NCI-H1092 treated with DMSO at 0.1 percent for 48 hours (cell line): ENCODE measurements around the gene ZNF653.
A peak's percentile ranks its signal among the peaks of the same experiment; 100 is the strongest.
"Not testable (repeated sequence)": the region's sequence is repeated elsewhere in the genome, so short reads cannot be mapped to it uniquely, and the experiment has no call there.

Source experiments
- DNase-seq: peaks from one replicate; lab custom pipeline; 2025; lab: John Stamatoyannopoulos, UW

The ZNF653 gene

DNA sequence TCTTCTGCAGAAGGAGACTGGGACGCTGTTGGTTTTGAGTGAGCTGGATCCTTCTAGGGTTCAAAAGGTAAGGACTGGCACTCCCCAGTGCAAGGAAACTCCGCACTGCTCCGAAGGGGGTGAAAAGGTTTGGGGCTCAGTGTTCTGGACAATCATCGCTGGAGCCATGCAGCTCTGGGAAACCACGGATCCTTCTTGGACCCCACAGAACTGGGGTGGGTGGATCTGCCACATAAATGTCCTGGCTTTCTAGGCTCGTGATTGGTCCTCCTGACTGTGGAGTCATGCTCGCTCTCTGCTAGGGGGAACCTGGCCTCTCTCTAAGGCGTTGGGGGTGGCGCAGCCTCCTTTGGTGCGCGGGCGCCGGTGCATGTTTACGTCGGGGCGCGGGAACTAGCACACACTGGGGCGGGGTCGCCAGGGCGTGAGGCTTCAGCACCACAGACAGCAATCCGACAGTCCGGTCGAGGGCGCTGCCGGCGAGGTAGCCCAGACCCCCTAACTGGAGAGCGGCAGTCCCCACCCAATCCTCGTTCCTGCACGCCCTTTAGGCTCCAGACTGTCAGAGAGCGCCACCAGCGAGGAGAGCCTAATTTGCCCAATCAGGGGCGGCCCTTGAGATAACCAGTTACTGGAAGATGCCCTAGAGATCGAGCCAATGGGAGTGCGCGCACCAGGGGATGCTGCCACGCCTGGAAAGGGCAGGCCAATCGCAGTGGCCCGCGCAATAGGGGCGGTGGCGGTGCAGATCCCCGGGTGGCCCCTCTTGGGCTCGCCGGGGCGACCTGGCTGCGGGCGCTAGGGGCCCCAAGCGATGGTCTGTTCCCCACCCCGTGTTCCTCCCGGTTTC, 23.9 kb downstream of the ZNF653 start:
- peak; percentile 96 for DNase-seq

- peak; percentile 71 for DNase-seq
These were observed 24.7 kb downstream of the ZNF653 start, which contains the start of gene ELAVL3 for GRCh38 chr19:11480715-11481533. TSS of gene ELAVL3 (minus strand) at chr19:11481046. CDS start at chr19:11480608, 438 bp downstream.

DNA sequence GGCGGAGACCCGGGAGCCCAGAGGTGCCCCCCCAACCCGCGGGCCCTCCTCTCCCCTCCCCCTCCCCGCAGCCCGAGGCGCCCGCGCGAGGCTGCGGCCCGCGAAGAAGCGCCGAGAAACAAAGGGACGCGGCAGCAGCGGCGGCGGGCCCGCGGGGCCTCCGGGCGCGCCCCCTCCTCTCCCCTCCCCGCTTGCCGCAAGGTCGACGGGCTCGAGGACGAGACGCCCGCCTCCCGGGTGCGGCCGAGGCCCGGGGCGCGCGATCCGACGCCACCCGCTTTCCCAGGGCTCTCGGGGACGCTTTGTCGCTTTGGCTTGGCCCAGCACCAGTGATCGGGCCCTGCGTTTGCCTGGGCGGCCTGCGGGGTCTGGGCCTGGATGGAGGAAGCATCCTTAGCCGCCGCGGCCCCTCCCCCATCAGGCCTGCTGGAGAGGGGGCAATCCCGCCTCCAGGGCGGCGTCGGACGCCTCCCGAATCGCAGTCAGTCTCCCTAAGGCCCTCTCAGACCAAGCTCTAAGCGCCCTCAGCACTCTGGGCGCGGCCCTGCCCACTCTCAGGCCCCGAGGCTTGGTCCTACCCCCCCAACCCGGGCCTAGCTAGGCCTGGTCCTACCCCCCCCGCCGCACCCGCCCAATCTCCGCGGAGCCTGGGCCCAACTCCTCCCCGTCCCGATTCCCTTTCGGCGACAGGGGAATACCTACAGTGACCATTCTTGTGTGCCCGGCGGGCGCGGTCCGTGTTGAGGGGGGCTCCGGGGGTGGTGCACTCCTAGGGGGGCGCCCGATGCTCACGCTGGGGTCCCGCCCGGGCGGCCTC, 25.5 kb downstream of the ZNF653 start:
- peak; percentile 34 for DNase-seq

- peak; percentile 68 for DNase-seq
These were observed 26.3 kb downstream of the ZNF653 start for GRCh38 chr19:11479090-11479897.

GRCh38 chr19:11478167-11479089, 27.2 kb downstream of the ZNF653 start:
- DNase-seq: no peak

DNA sequence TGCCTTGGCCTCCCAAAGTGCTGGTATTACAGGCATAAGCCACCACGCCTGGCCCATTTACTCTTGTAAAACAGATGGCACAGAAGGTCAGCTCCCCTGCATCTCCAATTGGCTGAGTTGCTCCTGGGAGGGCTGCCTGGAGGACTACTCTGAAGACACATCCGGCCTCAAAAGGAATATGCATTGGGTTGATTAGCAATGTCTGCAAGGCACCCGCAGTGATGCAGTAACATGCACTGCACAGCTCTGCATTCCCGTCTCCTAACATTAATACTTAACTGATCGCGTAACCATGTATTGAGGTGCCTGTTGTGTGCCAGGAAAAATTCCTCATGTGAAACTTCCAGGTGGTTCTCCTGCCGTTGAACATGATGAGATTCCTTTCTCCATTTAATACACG, 29.8 kb downstream of the ZNF653 start:
- DNase-seq: no peak

DNA sequence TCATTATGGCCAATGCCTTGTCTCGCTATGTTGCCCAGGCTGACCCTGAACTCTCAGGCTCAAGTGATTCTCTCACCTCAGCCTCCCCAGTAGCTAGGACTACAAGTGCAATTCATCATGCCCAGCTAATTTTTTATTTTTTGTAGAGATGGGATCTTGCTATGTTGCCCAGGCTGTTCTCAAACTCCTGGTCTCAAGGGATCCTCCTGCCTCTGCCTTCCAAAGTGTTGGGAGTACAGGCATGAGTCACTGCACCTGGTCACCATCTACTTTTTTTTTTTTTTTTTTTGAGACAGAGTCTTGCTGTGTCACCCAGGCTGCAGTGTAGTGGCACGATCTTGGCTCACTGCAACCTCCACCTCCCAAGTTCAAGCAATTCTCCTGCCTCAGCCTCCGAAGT, 30.3 kb downstream of the ZNF653 start:
- not testable (repeated sequence) for DNase-seq

GRCh38 chr19:11473725-11474124, 31.9 kb downstream of the ZNF653 start:
- no peak for DNase-seq

DNA sequence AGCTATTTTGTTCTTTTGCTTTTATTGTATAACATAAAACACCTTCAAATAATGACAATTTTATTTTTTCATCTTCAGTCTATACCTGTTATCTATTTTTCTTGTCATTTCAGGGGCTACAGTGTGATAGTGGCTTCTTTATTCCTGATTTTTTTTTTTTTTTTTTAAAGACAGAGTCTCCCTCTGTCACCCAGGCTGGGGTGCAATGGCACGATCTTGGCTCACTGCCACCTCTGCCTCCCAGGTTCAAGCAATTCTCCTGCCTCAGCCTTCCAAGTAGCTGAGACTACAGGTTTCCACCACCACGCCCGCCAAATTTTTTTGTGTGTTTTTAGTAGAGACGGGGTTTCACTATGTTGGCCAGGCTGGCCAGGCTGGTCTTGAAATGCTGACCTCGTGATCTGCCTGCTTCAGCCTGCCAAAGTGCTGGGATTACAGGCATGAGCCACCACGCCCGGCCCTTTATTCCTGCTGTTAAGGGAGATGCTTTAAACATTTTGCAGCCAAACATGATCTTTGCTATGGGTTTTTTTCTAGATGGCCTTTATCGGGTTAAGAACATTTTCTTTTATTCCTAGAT, 37.3 kb downstream of the ZNF653 start:
- DNase-seq: not testable (repeated sequence)

GRCh38 chr19:11465600-11465999, 40.0 kb downstream of the ZNF653 start:
- DNase-seq: no peak

DNA sequence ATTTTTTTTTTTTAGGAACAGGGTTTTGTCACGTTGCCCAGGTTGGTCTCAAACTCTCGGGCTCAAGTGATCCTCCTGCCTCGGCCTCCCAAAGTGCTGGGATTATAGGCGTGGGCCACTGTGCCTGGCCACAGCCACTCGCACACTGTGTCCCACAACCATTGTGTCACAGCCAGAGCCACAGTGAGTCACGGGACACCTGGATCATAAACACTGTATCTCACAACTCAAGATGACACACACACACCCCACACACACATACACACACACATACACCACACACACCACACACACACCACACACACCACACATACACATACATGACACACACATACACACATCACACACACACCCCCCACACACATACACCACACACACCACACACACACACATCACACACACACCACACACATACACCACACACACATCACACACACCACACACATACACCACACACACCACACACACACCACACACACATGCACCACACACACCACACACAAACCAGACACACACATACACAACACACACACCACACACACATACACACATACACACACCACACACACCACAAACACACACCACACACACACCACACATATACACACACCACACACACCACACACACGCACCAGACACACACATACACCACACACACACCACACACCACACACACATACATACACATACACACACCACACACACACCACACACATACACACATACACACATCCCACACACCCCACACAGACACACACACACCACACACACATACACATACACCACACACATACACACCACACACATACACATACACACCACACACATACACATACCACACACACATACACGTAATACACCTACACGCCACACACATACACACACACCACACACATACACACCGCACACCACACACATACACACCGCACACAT, 41.0 kb downstream of the ZNF653 start:
- no peak for DNase-seq

DNA sequence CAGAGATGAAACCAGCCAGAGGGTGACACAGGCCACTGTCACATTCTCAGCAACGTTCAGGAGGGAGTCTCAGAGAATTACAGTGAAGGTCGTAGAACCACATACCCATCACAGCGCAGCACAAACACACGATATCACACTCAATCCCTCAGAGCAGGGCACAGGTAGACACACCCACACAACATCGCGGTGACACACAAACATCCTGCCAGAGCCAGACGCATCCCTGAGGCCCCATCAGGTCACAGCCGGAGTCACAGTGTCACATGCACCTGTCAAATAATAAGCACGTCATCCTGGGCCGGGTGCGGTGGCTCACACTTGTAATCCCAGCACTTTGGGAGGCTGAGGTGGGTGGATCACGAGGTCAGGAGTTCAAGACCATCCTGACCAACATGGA, 42.2 kb downstream of the ZNF653 start:
- no peak for DNase-seq

DNA sequence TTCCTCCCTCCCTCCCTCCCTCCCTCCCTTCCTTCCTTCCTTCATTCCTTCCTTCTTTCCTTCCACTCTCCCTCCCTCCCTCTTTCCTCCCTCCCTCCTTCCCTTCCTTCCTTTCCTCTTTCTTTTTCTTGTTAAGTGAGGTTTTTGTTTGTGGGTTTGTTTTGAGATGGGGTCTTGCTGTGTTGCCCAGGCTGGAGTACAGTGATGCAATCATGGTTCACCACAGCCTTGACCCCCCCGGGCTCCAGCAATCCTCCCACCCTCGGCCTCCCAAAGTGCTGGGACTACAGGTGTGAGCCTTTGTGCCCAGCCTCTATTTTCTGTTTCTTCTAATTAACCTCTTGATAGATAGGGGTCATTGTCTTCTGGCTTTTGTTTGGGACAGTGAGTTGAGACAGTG, 44.2 kb downstream of the ZNF653 start:
- no peak for DNase-seq

GRCh38 chr19:11460207-11460606, 45.4 kb downstream of the ZNF653 start:
- no peak for DNase-seq

GRCh38 chr19:11458912-11459311, 46.7 kb downstream of the ZNF653 start:
- DNase-seq: not testable (repeated sequence)

DNA sequence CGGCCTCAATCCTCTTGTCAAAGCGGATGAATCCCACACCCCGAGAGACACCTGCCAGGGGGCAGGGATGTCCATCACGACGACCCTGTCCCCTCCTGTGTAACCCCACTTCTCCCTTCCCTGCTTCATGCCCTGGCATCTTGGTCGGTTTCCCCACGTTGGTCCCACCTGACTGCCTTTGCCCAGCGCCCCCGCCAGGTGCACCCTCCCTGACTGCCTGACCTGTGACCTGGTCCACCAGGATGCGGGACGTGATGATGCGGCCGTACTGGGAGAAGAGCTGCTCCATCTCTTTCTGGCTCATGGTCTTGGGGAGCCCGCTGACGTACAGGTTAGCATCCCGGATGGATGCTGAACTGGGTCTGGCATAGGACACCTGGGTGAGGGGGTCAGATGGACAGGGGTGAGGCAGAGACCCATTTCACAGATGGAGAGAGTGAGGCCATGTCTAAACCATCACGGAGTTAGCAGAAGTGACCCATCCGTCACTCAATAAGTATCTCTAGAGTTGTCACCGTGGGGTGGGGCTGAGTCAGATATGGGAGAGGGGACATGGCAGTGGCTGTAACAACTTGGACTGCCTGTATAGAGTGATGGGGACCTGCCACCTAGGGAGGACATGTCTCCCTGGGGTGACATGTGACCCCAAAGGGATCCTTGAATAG, 47.3 kb downstream of the ZNF653 start:
- DNase-seq: no peak

GRCh38 chr19:11457831-11458230, 47.8 kb downstream of the ZNF653 start:
- no peak for DNase-seq

- DNase-seq: no peak
These were observed 48.5 kb downstream of the ZNF653 start for GRCh38 chr19:11457115-11457514.
